Tibial nerve (tissue), 4 donors: ENCODE data around the gene WFDC2. TPM values are rescaled to one million over a fixed set of nuclear protein-coding genes. Genes with fewer than 3 reads are reported as not detected.
A peak's percentile ranks its signal among the peaks of the same experiment; 100 is the strongest.
"Not testable (repeated sequence)": the region's sequence is repeated elsewhere in the genome, so short reads cannot be mapped to it uniquely, and the experiment has no call there.

Source experiments
- DNase-seq, 2 donors: peaks; one replicate each; pipeline ENCODE4 v3.0.0-alpha.2; 2019; ENCODE audit warnings: low spot score in 2 of 2
- H3K27ac ChIP-seq, 4 donors: fragments of 200-600 bp; sonication (generic) in 3 of 4; one replicate each; pipeline ENCODE4 v1.5.1; 2017 to 2019; ENCODE audit warnings: mild to moderate bottlenecking in 1 of 4
- H3K27me3 ChIP-seq, 2 donors: fragments of 200-600 bp; sonication (generic) in 1 of 2; one replicate each; pipeline versions ENCODE4 v1.5.1 to v1.6.0; 2017 to 2019
- H3K36me3 ChIP-seq, 3 donors: fragments of 200-600 bp; sonication (generic); one replicate each; pipeline ENCODE4 v1.5.1; 2018 to 2019
- H3K4me1 ChIP-seq, 4 donors: fragments of 200-600 bp; sonication (generic) in 3 of 4; one replicate each; pipeline ENCODE4 v1.5.1; 2017 to 2019
- H3K4me3 ChIP-seq, 4 donors: fragments of 200-600 bp; sonication (generic) in 3 of 4; one replicate each; pipeline ENCODE4 v1.5.1; 2017 to 2019; ENCODE audit warnings: mild to moderate bottlenecking in 1 of 4, moderate library complexity in 1 of 4
- H3K9me3 ChIP-seq, 4 donors: fragments of 200-600 bp; sonication (generic) in 3 of 4; one replicate each; pipeline ENCODE4 v1.5.1; 2017 to 2019
- CTCF ChIP-seq, 5 experiments: fragments of 200-600 bp in 3 of 5; fragments of 450-650 bp in 2 of 5; sonication (generic) in 3 of 5; IDR thresholded peaks; one replicate each; pipeline ENCODE4 v1.5.1; 2016 to 2019; ENCODE audit warnings: antibody characterized with exemption in 5 of 5, mild to moderate bottlenecking in 3 of 5, moderate library complexity in 2 of 5
- EP300 ChIP-seq, 2 donors: sonication (generic); formaldehyde crosslinking; IDR thresholded peaks; one replicate each; pipeline ENCODE4 v1.6.1; 2017; ENCODE audit warnings: antibody characterized with exemption in 2 of 2, mild to moderate bottlenecking in 1 of 2
- POLR2A ChIP-seq, 2 donors: fragments of 450-650 bp; IDR thresholded peaks; one replicate each; pipeline ENCODE4 v1.6.1; 2017; ENCODE audit warnings: antibody characterized with exemption in 2 of 2, mild to moderate bottlenecking in 2 of 2, moderate library complexity in 2 of 2
- WGBS, 2 donors: methylation state at CpG; one replicate each; pipeline ENCODE4 v1.1.5; 2018; 5-methylcytosine and 5-hydroxymethylcytosine counted together
- total RNA-seq, 4 donors: library from RNA; depleted of rRNA; stranded (reverse); fragments of >200 nt; gene quantifications; one replicate each; pipeline ENCODE4 v1.1.0, GENCODE V29; 2016

Gene WFDC2
- total RNA-seq, 4 donors from 2014 or later: 0.84 to 3.5 TPM; not detected in 2

GRCh38 chr20:45470262-45470931, 844 bp downstream of the WFDC2 start:
- 1 to 3% methylated on average over 8 to 39 of the region's 50 CpGs for WGBS, 2 donors
- no peaks in the 10 kb centered on the region for H3K9me3 ChIP-seq
- H3K27me3 ChIP-seq: peaks cover 0 to 38% of the 10 kb centered on the region in 2 donors
- H3K27ac ChIP-seq: peak overlapping the region; percentile 53 to 90 (median 75)
- peak overlapping the region; percentile 34 to 59 (median 48) for H3K4me3 ChIP-seq
- TF ChIP-seq CTCF (IDR thresholded peaks at IDR 0.05): no peak
- TF ChIP-seq EP300 (IDR thresholded peaks at IDR 0.05): peak; percentile 26 to 49
- TF ChIP-seq POLR2A (IDR thresholded peaks at IDR 0.05): no peak
- no peaks in the 10 kb centered on the region for H3K36me3 ChIP-seq
- H3K4me1 ChIP-seq: peaks cover 0 to 32% (median 14%) of the 10 kb centered on the region in 4 donors
- no peak for DNase-seq

GRCh38 chr20:45470937-45471336, 1.4 kb downstream of the WFDC2 start:
- Histone ChIP-seq H3K4me1 (peaks cover 0 to 32% (median 14%) of the 10 kb centered on the region in 4 donors), H3K4me3 (peak overlapping the region; percentile 34 to 59 (median 48)), H3K27ac (peak overlapping the region; percentile 53 to 90 (median 75)), H3K27me3 (peaks cover 0 to 38% of the 10 kb centered on the region in 2 donors), H3K36me3 (no peaks in the 10 kb centered on the region), H3K9me3 (no peaks in the 10 kb centered on the region)
- DNase-seq: no peak
- TF ChIP-seq CTCF (IDR thresholded peaks at IDR 0.05) (no peak), EP300 (IDR thresholded peaks at IDR 0.05) (no peak), POLR2A (IDR thresholded peaks at IDR 0.05) (no peak)
- WGBS, 2 donors: 14 to 24% methylated on average over 10 of the region's 10 CpGs

- WGBS, 2 donors: 84 to 92% methylated on average over 3 of the region's 3 CpGs
- Histone ChIP-seq H3K4me1 (peaks cover 0 to 32% (median 14%) of the 10 kb centered on the region in 4 donors), H3K27me3 (peaks cover 0 to 38% of the 10 kb centered on the region in 2 donors)
- not testable (repeated sequence) for H3K9me3 ChIP-seq, H3K27ac ChIP-seq, H3K4me3 ChIP-seq, H3K36me3 ChIP-seq, DNase-seq
These were observed 2.7 kb downstream of the WFDC2 start for GRCh38 chr20:45472286-45472685.

GRCh38 chr20:45477530-45478148, 8.1 kb downstream of the WFDC2 start:
- not testable (repeated sequence) for H3K27ac ChIP-seq, DNase-seq, H3K4me3 ChIP-seq, H3K9me3 ChIP-seq, H3K36me3 ChIP-seq, H3K4me1 ChIP-seq
- WGBS, 2 donors: 71 to 80% methylated on average over 4 to 6 of the region's 7 CpGs
- H3K27me3 ChIP-seq: peaks cover 0 to 19% of the 10 kb centered on the region in 2 donors

- Histone ChIP-seq H3K27me3 (peaks cover 0 to 12% of the 10 kb centered on the region in 2 donors), H3K27ac (no peak overlapping the region), H3K9me3 (peaks cover 0 to 6% (median 0%) of the 10 kb centered on the region in 4 donors), H3K36me3 (peaks cover 0 to 8% (median 0%) of the 10 kb centered on the region in 3 donors), H3K4me3 (no peak overlapping the region), H3K4me1 (no peaks in the 10 kb centered on the region)
- no peak for DNase-seq
- WGBS, 2 donors: 94 to 97% methylated on average over 7 of the region's 7 CpGs
- TF ChIP-seq CTCF (IDR thresholded peaks at IDR 0.05) (no peak), EP300 (IDR thresholded peaks at IDR 0.05) (no peak), POLR2A (IDR thresholded peaks at IDR 0.05) (no peak)
These were observed 10.3 kb downstream of the WFDC2 start for GRCh38 chr20:45479822-45480221.

GRCh38 chr20:45484676-45485075, 15.1 kb downstream of the WFDC2 start:
- DNase-seq: no peak
- TF ChIP-seq EP300 (IDR thresholded peaks at IDR 0.05) (no peak), POLR2A (IDR thresholded peaks at IDR 0.05) (no peak), CTCF (IDR thresholded peaks at IDR 0.05) (no peak)
- no peaks in the 10 kb centered on the region for H3K36me3 ChIP-seq
- WGBS, 2 donors: 31 to 32% methylated on average over 6 of the region's 6 CpGs
- no peaks in the 10 kb centered on the region for H3K4me1 ChIP-seq
- no peak overlapping the region for H3K27ac ChIP-seq
- peaks cover 0 to 15% of the 10 kb centered on the region in 2 donors for H3K27me3 ChIP-seq
- no peak overlapping the region for H3K4me3 ChIP-seq
- no peaks in the 10 kb centered on the region for H3K9me3 ChIP-seq
